PFSK-1 (cell line): ENCODE results near the gene WNT16.

Experiments used
- SIN3A ChIP-seq: IDR thresholded peaks from 2 replicates; pipeline ENCODE4 v1.6.1; 2012; ENCODE audit warnings: mild to moderate bottlenecking, low read length, moderate library complexity, borderline replicate concordance; ENCODE audit not compliant: insufficient read depth
- TAF1 ChIP-seq: IDR thresholded peaks from 2 replicates; pipeline ENCODE4 v1.6.1; 2012; ENCODE audit warnings: low read length, control low read depth, borderline replicate concordance; ENCODE audit not compliant: insufficient read depth

- TF ChIP-seq SIN3A (no peak), TAF1 (no peak)
Measured at GRCh38 chr7:121337398-121337797, 8.6 kb downstream of the WNT16 start.
